Measurements from ENCODE around the gene RNF208.

RNF208 gene

DNA sequence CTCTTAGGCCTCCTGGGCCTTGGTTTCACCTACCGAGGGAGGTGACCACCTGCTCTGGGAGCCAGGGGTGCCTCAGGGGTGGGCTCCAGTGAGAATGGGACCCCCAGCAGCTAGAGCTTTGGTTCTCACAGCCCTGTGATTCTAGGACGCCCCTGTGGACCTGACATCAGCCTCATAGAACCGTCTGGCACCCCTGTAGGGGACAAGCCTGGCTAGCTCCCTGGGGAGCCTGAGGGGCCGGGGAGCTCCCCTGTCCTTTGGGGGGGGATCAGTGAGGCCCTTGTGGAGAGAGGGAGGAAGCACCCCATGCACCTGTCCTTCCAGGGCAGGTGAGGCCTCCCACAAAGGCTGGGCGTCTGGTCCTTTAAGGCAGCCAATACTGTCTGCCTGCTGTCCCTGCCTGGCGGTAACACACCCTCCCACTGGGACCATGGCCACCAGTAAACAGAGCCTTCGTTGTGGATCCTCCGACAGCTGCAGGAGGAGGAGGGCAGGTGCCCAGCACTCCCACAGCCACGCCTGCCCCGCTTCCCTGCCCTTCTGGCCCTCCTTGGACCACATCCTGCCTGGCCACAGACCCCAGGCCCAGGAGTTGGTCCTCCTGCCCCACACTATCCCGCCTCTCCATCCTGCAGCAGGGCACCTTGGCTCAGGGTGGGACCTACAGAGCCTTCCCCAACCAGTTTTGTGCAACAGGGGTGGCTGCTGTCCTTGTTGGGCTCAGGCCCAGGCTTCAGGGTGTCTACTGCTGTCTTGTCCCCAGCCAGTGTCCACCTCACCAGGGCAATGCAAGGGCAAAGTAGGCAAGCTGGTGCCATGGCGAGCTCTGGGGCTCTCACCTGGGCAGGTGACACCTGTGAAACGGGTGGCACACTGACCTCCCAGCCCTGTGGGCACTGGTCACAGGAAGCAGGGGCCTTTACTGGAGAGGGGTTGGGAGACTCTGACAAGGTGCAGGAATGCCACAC lies 16.0 kb upstream of the RNF208 start:
- DNase-seq = peak; percentile 97

DNA sequence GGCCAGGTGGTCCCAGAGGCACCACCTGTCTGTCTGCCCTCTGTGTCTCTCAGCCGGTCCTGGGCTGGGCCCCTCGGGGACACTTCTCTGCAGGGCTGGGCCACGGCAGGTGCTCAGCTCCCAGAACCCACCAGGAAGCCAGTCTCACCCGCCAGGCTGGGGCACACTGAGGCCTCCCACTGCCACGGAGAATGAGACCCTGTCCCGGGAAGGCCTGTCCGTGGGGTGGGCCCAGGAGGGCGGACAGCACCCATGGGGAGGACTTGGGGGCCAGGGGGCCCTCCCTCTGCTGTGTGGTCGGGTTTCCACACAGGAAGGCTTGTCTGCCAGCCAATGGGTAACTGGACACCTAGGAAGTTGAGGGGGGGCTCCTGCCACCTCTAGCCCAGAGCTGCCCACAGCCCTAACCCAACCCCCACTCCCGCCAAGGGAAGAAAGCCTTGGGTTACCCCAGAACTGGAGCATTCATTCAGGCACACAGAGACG lies 14.9 kb upstream of the RNF208 start:
- peak; percentile 56 for DNase-seq

DNA sequence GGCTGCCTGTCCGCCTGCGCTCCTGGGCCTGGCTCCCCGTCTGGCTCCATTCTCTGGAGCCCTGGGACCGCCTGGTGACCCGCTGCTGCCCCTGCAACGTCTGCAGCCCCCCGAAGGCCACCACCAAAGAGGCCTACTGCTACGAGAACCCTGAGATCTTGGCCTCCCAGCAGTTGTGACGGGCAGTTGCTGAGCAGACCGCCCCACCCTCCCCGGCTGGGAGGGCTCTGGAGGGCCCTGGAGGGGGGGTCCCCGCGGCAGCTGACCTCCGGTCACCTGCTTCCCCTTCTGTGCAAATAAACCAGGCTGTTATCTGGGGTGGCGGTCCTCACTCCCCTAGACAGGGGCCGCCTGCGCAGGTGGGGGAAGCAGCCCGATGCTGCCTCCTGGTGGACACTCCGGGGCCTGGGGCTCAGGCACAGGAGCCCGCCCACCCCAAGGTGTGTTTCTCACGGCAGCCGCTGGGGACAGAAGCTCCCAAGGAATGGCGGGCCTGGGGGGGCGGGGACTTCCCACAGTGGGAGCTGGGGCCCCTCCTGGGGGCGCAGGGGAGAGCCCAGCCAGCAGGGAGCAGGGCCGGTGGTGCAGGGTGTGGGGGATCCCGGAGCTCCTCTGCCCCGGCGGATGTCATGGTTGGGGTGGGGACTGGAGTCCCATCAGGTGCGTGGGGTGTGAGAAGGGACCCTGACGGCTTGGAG lies 14.3 kb upstream of the RNF208 start:
- DNase-seq = peak; percentile 94

DNA sequence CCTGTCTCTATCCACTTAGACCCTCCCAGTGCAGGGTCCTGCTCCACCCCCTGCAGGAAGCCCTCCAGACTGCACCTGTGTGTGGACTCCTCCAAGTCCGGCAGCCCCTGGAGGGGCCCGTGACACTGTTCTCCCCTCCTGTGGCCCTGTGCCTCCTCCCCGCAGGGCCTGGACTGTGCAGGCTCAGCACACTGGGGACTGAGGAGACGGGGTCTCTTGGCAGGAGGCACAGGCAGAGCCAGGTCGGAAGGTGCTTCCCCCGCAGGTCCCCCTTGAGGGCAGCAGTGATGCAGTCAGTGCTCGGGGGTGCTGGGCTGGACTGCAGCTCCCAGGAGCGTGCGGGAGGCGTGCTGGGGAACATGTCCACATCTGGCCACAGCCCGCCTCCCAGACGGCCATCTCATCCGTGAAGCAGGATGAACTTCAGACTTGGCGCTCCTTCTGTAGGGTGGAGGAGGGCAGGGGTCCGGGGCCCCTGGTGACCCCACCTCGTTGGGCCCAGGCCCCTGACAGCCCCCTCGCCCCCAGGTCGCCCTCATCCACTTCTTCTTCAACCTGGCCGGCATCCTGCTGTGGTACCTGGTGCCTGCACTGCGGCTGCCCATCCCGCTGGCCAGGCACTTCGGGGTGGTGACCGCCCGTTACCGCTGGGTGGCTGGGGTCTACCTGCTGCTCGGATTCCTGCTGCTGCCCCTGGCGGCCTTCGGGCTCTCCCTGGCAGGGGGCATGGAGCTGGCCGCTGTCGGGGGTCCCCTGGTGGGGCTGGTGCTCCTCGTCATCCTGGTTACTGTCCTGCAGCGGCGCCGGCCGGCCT lies 13.6 kb upstream of the RNF208 start:
- DNase-seq = no peak

DNA sequence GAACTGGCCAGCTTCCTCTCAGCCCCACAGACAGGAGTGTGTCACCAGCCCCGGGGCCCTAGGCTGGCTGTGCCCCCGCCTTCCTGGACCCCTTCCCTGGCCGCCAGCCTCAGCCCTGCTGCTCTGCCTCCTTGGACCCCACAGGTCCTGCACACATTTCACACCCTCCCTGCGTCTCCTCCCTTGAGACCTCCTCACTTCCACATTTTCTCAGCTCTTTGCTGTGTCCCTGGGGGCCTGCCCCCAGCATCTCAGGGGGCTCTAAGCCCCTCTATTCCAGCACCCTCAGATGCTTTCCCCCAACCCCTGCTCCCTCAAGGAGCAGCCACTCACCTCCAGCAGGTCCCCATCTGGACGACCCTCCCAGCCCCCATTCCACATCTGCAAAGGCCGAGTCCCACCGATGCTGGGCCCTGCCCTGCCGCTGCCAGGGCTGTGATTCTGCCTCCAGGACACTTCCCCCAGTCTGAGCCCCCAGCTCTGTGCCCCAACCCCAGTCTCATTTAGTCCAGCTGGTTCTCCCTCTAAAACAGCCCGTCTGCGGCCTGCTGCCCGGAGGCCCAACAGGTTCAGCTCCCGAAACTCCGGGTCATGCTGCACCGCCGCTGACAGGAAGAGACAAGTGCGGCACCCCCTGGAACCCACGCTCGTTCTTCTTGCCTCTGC lies 12.9 kb upstream of the RNF208 start:
- DNase-seq = no peak

DNA sequence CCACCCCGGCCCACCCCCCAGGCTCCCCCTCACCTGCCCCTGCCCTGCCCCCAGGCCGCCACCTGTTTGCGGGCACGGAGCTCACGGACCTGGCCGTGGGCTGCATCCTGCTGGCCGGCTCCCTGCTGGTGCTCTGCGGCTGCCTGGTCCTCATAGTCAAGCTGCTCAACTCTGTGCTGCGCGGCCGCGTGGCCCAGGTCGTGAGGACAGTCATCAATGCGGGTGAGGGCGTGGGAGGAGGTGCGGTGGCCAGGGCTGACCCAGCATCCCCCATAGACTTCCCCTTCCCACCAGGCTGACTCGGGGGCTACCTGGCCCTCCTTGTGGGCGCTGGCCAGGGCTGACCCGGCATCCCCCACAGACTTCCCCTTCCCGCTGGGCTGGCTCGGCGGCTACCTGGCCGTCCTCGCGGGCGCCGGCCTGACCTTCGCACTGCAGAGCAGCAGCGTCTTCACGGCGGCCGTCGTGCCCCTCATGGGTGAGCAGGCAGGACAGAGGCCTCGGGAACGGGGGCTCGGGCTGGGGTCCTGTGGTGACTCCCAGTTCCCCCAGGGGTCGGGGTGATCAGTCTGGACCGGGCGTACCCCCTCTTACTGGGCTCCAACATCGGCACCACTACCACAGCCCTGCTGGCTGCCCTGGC lies 12.1 kb upstream of the RNF208 start:
- DNase-seq = peak; percentile 78

DNA sequence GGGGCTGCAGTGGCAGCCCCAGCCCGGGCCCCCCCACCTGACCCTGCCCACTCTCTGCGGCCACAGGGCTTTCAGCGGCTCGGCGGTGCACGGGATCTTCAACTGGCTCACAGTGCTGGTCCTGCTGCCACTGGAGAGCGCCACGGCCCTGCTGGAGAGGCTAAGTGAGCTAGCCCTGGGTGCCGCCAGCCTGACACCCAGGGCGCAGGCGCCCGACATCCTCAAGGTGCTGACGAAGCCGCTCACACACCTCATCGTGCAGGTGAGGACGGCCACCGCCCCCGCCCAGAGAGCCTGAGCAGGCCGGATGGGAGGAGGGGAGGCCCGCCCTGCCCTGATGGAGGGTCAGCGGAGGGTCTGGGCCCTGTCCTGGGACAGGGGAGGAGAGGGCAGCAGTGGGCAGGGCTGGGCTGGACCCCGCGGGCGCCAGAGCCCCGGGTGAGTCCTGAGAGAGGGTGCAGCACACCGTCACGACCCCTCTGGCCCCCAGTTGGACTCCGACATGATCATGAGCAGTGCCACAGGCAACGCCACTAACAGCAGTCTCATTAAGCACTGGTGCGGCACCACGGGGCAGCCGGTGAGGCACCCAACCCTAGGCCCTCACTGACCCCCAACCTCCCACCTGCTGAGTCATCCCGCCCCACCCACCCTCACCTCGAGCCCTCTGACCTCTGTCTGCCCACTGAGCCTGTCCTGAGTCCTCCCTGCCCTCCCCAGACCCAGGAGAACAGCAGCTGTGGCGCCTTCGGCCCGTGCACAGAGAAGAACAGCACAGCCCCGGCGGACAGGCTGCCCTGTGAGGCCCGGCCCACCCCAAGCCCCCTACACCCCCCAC lies 11.3 kb upstream of the RNF208 start:
- peak; percentile 93 for DNase-seq

DNA sequence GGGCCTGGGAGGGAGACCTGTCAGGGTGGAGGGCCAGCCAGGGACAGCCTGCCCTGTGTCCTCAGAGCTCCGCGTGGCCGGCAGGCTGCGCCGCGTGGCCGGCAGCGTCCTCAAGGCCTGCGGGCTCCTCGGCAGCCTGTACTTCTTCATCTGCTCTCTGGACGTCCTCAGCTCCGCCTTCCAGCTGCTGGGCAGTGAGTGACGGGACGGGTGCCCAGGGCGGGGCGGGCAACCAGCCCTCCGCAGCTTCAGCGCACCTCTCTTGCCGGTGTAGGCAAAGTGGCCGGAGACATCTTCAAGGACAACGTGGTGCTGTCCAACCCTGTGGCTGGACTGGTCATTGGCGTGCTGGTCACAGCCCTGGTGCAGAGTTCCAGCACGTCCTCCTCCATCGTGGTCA lies 10.5 kb upstream of the RNF208 start:
- DNase-seq = no peak

DNA sequence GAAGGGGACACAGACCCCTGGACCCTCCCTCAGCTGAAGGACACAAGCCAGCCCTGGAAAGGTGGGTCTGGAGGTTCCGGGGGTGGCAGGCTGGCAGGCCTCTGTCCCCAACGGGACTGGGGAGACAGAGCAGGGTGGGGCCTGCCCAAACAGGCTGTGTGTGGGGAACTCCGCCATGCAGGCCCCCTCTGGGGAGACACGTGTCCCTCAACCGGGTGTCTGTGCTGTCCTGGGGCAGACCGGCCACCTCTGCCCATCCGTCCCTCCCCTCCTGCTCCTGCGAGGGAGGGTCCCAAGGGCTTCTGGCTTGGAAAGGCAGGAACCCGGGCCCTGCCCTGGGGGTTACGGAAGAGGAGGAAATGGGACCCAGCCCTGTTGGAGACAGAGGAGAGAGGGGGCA lies 10.1 kb upstream of the RNF208 start:
- no peak for DNase-seq

DNA sequence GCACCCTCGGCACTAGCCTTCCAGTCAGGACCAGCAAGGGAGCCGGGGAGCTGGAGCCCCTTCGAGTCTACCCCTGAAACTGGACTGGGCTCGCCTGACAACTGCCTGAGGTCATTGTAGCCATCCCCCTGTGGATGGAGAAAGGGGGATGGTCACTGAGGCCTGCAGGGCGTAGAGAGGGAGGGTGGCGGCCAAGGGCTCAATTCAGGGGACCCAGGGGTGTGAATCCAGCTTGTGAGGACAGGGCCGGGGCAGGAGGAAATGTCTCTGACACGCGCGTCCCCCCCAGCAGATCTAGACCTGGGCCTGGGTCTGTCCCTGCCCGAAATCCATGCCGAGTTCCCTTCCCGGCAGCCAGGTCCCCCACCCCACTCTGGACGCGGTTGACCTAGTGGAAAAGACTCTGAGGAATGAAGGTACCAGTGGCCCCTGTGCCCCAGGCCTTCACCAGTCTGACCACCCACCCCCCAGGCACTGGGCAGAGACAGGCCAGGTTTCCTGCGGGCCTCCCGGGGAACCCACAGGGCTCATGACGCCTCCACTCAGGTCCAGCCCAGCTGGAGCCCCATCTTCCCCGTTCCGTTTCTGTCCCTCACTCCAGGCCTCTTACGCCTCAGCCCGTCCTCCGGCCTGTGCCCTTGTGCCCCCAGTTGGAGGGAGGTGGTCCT lies 9.5 kb upstream of the RNF208 start:
- no peak for DNase-seq

DNA sequence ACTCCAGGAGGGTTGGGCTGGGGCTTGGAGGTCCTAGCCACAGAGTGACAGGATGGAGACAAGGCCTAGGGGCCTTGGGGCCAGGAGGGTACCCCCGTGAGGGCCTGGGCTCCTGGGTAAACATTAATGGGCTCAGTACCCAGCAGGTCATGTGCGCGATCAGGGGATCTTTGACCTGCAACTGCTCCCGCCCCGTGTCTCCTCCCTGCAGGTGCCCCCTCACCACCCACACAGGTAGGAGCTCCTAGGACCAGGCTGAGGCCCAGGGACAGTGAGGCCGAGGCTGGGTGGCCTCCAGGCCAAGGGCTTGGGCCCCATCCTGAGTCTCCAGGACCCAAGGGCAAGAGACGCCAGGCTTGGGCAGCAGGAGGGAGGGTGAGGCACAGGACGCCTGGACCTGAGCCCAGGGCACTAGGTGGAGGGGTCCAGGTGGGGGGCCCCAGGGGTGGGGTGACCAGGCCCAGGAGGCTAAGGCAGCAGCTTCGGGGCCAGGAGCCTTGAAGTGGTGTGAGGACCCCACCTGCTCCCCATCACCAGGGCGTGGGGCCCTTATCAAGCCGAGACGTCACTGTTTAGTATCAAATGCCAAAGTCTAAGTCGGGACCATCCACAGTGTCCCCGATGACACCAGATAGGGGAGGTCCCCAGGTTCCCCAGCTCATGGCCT lies 8.8 kb upstream of the RNF208 start, which contains the start of gene SLC34A3:
Gene SLC34A3, plus strand, starts transcription at position 197 of the 667 bp plus-strand sequence. CDS start 802 bp downstream, outside the sequence.
- no peak for DNase-seq

DNA sequence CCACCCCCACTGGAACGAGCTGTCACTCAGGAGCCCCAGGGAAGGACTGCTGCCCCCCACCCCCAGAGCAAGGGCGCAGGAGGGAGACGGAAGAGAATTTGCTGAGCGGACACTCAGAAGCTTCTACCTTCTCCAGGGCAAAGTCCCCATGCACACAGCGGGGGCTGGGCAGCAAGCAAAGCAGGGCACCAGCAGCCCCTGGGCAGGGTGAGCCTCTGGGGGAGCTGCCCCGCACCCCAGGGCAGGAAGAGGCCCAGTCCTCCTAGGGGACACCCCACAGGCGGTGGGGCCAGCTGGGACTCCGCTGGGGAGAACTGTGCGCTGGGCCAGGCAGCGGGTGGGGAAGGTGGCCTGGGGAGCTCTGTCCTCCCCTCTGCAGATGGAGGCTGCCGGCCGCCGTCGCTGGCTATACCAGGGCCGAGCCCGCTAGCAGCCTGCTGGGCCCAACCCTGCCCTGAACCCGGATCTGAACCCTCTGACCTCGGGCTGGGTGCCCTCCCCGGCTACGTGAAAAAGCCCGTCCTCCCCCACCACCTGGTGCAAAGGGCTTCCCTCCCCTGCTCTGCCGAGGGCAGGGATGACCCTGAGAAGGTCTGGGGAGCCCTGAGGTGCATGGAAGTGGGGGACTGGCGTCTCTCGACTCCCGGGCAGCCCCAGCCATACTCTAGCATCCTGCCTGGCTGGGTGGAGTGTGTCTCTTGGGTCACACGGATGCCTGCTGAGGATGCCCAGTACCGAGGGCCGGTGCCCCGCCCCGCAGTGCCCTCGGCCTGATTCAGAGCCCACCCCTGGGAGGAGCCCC lies 8.1 kb upstream of the RNF208 start:
- DNase-seq = no peak

DNA sequence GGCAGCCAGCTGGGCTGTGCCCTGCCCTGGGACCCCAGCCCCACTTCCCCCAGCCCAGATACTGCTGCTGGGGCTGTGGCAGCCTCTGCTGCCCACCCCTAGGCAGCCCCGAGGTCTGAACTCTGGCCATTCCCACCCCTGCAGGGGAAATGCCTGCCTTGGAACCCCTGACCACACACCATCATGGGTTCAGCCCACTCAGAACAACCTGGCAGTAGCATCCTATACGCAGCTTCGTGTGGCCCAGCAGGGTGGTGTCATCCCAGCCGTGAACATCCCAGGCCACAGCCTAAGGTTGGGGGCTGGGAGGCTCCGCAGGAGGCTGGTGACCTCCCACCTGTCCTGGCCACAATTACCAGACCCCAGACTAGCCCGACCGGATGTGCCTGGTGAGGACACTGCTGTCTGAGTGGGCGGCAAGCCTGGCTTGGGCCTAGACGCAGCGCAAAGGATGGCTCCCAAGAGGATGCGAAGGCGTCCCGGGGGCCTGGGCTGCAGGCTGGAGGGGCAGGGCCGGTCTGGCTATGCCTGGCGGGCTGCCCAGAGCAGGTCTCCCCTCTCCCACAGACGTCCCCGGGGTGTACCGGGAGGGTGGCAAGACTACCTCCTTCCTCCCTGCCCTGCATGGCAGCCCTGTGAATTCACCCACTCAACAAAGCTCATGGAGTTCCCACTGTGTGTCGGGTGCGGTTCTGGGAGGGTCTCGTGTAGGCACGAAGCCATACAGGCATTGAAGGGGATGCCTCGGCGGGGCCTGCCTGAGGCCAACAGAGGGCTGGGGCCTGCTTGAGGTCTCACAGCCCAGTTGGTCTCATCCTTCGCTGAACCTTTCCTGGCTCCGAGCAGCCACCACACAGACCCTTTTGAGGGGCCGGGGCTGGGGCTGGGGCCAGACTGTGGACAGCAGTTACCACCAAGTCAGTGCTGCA lies 7.2 kb upstream of the RNF208 start:
- no peak for DNase-seq

DNA sequence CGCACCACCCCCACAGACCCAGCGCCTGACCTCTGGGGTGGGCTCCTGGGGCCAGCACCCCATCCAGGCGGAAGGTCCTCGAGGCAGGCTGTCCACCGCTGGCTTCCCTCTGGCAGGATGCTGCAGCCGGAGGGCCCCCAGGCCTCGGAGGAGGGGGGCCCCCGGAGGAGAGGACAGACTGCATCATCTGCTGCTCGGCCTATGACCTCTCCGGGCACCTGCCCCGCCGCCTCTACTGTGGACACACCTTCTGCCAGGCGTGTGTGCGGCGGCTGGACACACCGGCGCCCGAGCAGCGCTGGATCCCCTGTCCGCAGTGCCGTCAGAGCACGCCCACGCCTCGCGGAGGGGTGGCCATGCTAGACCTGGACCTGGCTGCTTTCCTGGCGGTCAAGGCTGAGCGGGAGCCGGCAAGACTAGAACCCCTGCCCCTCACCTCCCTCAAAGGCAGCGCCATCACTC lies 6.5 kb upstream of the RNF208 start:
- peak; percentile 48 for DNase-seq

DNA sequence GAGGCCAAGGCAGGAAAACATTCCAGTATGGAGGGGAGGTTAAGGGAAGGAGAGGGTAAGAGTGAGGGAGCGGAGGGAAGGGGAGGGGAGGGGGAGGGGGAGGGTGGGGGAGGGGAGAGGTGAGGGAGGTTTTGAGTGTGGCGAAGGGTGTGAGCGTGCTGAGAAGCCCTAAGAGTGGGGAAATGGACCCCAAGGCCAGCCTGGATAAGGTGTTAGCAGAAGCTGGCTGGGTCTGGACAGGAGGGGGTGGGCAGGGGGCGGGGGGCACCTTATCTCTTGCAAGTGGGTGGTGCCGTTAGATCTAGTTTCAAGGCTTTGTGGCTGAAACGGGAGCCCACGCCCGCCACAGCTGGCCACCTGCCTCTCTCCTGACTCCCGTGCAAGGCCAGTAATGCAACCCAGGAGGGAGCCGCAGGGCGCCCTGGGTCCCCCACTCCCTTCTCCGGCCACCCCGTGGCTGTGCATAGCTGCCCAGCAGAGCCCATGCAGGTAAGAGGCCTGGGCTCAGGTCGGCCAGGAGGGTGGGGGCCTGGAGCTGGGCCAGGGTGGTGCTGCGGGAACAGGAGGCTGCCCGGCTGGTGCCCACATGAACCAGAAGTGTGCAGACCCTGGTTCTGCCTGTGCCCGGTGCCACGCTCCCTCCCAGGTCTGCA lies 5.9 kb upstream of the RNF208 start:
- no peak for DNase-seq

DNA sequence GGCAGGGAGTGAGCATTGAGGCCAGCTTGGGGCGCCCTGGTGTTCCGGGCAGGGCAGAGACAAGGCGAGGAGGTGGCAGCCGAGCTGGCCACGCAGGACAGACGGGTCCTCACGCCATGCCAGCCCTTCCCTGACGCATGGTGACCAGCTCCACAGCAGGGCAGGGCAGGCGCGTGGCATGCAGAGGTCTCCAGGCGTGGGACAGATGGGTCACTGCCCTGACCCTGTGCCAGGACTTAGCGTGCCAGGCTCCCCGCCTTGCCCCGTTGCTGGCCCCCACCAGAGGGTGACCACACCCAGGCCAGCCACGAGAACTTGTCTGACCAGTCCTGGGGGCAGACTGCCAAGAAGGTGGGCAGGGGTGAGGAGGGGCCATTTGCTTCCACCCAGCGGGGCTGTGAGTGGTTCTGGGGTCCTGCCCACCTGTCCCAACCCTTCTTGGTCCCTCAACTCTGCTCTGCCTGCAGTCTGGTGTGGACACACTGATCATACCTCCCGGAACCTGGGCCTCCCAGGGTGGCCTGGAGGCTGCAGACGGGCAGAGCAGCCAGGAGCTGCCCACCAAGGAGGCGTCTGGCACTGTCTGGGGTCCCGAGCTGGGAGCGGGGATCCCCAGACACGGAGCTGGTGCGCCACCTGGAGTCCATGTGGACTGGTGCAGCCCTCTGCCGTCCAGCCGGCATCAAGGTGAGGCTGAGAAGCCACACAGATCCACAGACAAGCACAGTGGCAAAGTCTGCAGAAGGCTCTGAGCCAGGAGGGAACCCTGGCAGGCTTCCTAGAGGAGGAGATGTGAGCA lies 5.2 kb upstream of the RNF208 start, which contains the start of gene RNF224:
Gene RNF224, plus strand, starts transcription at position 449 of the 799 bp plus-strand sequence. CDS start 834 bp downstream, outside the sequence.
- peak; percentile 93 for DNase-seq

Measured in DMS53 (cell line).